Fibroblast of skin of right biceps (primary cell): ENCODE data around the gene PLCH2.
A peak's percentile ranks its signal among the peaks of the same experiment; 100 is the strongest.

Experiments used
- DNase-seq: peaks from one replicate; pipeline ENCODE4 v3.0.0-alpha.2; 2013

The PLCH2 gene

DNA sequence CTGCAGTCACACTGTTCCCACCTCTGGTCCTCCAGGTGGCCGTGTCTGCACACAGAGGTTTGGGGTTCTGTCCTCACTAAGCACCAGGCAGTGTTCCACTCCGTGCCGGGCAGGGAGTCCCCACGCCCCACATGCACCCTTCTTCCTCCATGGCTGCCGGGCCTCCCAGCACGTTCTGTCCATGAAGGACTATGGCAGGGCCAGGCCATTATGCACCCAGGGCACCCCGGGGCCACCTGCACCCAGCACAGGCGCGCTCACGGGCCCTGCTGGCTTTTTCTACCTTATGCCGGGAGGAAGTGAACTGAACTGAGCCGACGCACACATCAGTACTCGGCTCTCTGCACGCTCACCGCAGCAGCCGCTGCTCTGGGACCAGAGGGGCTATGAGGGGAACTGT lies 40.0 kb downstream of the PLCH2 start:
- no peak for DNase-seq

- DNase-seq: no peak
These were observed 40.9 kb downstream of the PLCH2 start for GRCh38 chr1:2516946-2517345.

DNA sequence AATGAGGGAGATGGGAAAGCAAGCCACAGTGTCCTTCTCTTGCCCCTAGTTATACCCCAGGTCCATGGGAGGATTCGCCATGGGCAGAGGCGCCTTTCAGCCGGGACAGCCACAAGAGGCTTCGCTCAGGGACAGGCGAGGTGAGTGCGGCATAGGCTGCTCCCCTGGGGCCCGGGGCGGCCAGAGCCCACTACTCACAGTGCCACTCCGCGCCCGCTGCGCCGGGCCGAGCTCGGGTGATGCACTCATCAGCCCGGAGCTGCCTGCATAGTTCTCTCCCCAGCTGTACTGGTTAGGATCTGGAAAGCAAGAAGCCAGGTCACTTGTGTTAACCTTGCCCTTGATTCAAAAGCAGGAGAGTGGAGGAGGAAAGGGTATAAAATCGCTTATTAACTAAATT lies 41.9 kb downstream of the PLCH2 start:
- DNase-seq: no peak

GRCh38 chr1:2518528-2518927 lies 42.4 kb downstream of the PLCH2 start:
- DNase-seq: no peak

DNA sequence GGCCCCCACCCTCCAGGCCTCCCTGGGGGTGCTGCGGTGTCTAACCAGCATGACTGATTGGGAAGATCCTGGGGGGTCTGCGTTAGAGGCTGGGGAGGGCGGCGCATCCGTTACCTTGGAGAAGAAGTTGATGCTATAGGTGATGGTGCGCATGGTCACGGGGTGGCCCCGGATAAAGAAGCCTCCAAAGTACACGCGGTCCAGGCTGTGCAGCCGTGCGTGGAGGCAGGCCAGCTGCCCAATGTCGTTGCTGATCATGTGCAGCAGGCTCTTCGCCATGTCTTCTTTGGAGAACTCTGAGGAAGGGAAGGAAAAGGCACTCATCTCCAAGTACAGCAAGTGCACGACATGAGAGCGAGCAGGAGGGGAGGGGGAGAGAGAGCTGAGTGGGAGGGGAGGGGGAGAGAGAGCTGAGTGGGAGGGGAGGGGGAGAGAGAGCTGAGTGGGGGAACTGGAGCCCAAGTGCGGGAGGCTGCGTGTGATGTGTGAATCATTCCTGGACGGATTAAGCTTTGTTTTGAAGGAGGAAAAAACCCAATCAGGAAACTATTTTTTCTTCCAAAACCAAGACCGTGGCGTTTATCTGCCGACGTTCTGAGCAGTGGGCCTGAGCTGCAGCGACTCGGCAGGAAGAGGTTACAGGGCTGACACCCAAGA lies 43.1 kb downstream of the PLCH2 start:
- no peak for DNase-seq

DNA sequence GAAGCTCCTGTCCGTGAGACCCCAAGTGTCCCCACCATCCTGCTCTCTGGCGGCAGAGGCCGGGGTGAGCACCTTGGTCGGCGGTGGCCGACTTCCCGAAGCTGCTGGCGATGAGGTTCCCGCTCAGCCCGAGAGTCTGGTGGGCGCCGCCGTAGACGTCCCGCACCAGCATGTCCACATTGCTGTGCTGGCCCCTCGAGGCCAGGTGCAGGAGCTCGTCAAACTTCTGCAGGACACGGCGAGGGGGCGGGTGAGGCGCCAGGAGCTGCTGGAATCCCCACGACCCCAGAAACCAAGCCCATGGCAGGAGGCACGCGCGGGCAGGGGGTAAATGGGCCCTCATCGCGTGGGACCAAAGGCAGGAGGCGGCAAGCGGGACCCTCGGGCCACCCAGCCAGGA lies 43.6 kb downstream of the PLCH2 start:
- no peak for DNase-seq

DNA sequence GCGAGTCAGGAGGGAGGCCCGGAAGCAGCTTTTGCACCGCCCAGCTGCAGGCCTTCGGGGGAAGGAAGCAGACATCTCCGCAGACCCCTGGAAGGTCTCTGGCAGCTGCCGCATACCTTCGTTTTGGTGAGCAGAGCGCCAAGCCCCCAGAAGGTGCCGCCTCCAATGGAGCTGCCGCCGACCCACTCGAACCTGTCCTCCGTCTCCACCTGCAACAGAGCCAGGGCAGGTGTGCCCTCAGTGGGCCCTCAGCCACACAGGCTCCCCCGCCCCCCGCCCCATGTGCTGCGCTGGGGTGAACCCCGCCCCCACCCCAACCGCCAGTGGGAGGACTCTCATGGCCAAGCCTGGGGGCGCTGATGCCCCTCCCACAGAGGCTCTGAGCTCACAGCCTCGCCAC lies 44.1 kb downstream of the PLCH2 start:
- DNase-seq: no peak

- no peak for DNase-seq
These were observed 44.7 kb downstream of the PLCH2 start for GRCh38 chr1:2520806-2521205.

DNA sequence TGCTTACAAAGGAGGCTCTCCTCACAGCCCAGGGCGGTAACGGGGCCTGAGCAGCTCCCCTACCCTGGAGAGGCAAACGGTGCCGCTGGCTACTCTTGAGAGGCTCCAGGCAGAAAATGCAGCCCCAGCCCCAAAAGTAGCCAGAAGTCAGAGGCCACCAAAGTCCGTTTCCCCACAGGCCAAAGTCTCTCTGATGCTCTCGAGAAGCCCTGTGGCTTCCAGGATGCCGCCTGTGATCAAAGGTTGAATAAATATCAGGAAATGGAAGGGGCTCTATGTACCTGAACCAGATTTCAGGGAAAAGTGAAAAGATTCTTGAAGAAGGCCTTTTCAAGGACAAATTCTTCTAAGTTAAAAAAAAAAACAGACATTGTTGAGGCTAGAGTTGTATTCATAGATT lies 46.1 kb downstream of the PLCH2 start:
- DNase-seq: no peak

DNA sequence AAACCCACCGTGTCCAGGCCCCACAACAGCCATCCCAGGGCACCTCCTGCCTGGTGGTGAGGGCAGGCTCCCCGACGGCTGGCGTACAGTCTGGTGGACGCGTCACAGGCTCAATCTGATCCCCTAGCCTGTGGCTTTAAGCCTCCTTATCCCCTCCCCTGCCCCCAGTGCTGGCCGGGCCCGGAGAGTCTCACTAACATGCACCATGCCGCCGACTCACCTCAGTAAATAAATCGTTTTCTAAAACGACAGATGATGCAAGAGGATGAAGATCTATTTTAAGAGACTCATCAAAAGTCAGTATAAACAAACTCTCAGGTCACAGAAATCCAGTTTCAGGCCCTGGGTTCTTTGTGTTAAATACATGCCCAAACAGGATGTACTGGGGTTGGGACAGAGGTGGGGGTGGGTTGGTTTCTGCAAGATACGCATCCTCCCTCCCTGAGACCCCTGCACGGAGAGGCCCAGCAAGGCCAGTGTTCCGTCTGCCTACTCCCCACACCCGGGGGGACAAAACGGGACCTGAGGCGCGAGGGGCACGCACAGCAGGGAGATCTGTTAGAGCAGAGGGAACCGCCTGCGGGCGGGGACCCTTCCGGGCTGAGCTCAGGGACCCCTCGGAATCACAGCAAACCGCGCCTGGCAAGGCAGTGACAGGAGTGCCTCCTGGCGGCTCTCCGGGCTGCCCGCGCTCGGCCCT lies 47.3 kb downstream of the PLCH2 start:
- peak; percentile 22 for DNase-seq

- no peak for DNase-seq
These were observed 48.0 kb downstream of the PLCH2 start for GRCh38 chr1:2523891-2524609.

DNA sequence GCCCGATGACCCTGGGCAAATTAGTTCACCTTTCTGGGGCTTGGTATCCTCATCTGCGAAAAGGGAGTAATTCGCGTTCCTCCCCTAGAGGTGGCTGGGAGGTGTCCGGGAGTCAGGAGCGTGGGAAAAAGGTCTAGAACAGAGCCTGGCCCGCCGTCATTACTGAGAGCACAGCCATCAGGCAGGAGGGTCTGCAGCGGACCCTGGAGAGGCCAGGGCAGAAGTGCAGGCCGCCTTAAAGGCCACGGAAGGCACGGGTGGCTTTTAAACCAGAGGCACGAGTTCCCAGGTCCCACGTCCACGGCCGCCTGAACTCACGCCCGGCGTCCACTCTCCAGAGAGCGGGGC lies 49.5 kb downstream of the PLCH2 start:
- no peak for DNase-seq

GRCh38 chr1:2525920-2526823 lies 50.1 kb downstream of the PLCH2 start, which contains the start of gene PANK4:
Gene PANK4 (minus strand): TSS chr1:2526596. CDS start chr1:2526587, 9 bp downstream.
- DNase-seq: peak; percentile 93

GRCh38 chr1:2526824-2527555 lies 50.9 kb downstream of the PLCH2 start:
- peak; percentile 45 for DNase-seq

DNA sequence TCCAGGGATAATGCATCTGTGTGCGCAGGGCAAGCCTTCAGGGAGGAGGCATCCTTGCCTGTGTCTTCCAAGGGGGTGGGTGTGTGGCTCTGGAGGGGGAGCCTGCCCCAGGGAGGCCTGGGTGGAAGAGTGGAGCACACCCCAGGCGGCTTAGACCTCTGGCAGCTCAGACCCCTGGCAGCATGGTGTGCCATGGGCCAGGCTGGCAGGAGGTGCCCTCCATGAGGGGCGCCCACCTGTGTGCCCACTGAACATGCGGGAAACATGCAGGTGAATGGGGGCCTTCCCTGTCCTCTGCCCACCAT lies 51.4 kb downstream of the PLCH2 start:
- no peak for DNase-seq

GRCh38 chr1:2528016-2528415 lies 51.9 kb downstream of the PLCH2 start:
- no peak for DNase-seq

DNA sequence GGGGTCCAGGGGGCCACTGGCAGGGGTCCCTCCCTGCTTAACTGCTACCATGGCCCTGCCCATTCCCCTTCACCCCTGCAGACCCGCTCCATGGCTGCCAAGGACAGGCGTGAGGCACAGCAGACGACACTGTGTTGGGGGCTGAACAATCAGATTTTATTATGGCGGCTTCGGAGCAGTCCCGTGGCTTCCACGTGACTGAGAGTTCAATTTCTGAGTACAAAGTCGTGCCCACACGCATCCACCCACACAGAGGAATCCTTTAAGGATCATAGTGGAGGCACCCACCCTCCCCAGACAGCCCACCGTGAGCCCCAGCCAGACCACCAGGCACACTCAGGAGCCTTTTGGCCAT lies 52.5 kb downstream of the PLCH2 start:
- DNase-seq: no peak

- DNase-seq: no peak
These were observed 53.1 kb downstream of the PLCH2 start for GRCh38 chr1:2528966-2529783.

- no peak for DNase-seq
These were observed 53.9 kb downstream of the PLCH2 start, which contains the start of gene HES5 for GRCh38 chr1:2529784-2530512. Gene HES5 (minus strand): TSS chr1:2530263. CDS start chr1:2530164, 99 bp downstream.

- DNase-seq: no peak
These were observed 54.6 kb downstream of the PLCH2 start for GRCh38 chr1:2530513-2531361.
